IPS-20b (cell line): ENCODE data around the gene RAPGEF4.

Experiments used
- H3K27ac ChIP-seq: one replicate; pipeline ENCODE4 v1.5.1; 2013; ENCODE audit warnings: low read length
- H3K27me3 ChIP-seq: 2 replicates; pipeline ENCODE4 v1.6.1; 2013; ENCODE audit warnings: mild to moderate bottlenecking, low read length, inconsistent platforms; ENCODE audit not compliant: insufficient read depth
- H3K36me3 ChIP-seq: 2 replicates; pipeline ENCODE4 v1.6.1; 2013; ENCODE audit warnings: low read depth, mild to moderate bottlenecking, inconsistent platforms, low read length, moderate library complexity; ENCODE audit not compliant: insufficient read depth
- H3K4me1 ChIP-seq: 2 replicates; pipeline ENCODE4 v1.6.1; 2013; ENCODE audit warnings: mild to moderate bottlenecking, control low read depth, inconsistent platforms, low read length, moderate library complexity; ENCODE audit not compliant: insufficient read depth
- H3K4me3 ChIP-seq: 2 replicates; pipeline ENCODE4 v1.5.1; 2013; ENCODE audit warnings: mild to moderate bottlenecking, low read length, inconsistent platforms
- H3K9ac ChIP-seq: 2 replicates; pipeline ENCODE4 v1.6.1; 2013; ENCODE audit warnings: low read depth, mild to moderate bottlenecking, inconsistent platforms, low read length, moderate library complexity
- H3K9me3 ChIP-seq: 2 replicates; pipeline ENCODE4 v1.6.1; 2013; ENCODE audit warnings: mild to moderate bottlenecking, low read depth, low read length, inconsistent platforms; ENCODE audit not compliant: insufficient read depth

The RAPGEF4 gene

DNA sequence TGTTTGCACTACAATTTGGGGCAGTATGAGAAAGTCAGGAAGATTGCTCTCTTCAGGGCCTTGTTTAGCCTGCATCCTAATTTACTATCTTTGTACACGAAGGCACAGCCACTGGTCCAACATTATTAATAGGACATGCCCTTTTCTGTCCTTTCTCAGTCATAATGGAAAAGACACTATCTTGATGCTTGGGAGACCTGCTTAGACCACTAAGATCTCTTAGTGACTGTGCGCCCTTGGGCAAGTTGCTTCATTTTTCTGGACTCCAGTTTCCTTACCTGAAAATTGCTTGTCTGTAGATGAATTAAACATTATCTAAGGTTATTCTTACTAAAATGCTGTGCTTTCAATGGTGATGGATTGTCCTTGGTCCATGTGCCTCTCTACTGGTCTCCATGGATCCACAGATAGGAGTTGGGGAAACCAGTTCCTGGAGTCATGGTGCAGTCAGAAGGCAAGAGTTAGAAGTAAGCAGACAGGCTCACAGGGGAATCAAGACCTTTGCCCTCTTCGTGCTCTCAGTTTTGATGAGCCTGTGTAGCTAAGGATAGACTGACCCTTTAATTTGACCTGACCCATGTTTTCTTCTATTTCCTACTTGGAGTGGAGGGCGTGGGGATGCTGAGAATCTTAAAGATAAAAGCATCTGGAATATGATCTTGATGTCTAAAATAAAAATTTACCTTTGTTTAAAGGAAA lies 114.0 kb downstream of the RAPGEF4 start:
- H3K27me3 ChIP-seq = no peaks in the 10 kb centered on the region
- no peak overlapping the region for H3K9ac ChIP-seq
- H3K4me3 ChIP-seq = no peak overlapping the region
- peaks cover 3% of the 10 kb centered on the region; the same call in 1 of the 2 replicates for H3K9me3 ChIP-seq
- no peaks in the 10 kb centered on the region for H3K4me1 ChIP-seq
- H3K27ac ChIP-seq = no peak overlapping the region
- H3K36me3 ChIP-seq = no peaks in the 10 kb centered on the region

- H3K36me3 ChIP-seq = no peaks in the 10 kb centered on the region
- 0 out of 2 replicates have a peak, but pooled peaks cover 3% of the 10 kb centered on the region for H3K4me1 ChIP-seq
- H3K27me3 ChIP-seq = no peaks in the 10 kb centered on the region
- no peak overlapping the region for H3K9ac ChIP-seq
- no peak overlapping the region for H3K4me3 ChIP-seq
- peaks cover 3% of the 10 kb centered on the region; the same call in 1 of the 2 replicates for H3K9me3 ChIP-seq
- H3K27ac ChIP-seq = no peak overlapping the region
These were observed 119.9 kb downstream of the RAPGEF4 start for GRCh38 chr2:172855588-172855987.

- Histone ChIP-seq H3K27me3 (no peaks in the 10 kb centered on the region), H3K27ac (no peak overlapping the region), H3K36me3 (no peaks in the 10 kb centered on the region), H3K4me1 (0 out of 2 replicates have a peak, but pooled peaks cover 3% of the 10 kb centered on the region), H3K9ac (no peak overlapping the region), H3K9me3 (peaks cover 1% of the 10 kb centered on the region; the same call in 1 of the 2 replicates), H3K4me3 (no peak overlapping the region)
These were observed 121.0 kb downstream of the RAPGEF4 start for GRCh38 chr2:172856606-172857005.

DNA sequence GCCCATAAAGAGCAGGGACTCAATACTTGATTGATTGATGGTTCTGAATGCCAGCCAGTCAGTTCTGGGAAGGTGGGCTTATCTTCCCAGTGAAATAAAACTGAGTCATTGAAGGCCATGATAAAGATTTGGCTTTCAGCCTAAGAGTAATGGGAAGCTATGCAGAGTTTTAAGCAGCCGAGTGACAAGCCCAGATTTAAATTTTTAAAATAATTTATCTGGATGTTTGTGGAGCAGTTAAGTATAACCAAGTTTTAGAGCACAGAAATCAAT lies 122.8 kb downstream of the RAPGEF4 start:
- Histone ChIP-seq H3K9me3 (no peaks in the 10 kb centered on the region), H3K4me1 (0 out of 2 replicates have a peak, but pooled peaks cover 3% of the 10 kb centered on the region), H3K36me3 (no peaks in the 10 kb centered on the region), H3K4me3 (no peak overlapping the region), H3K27me3 (no peaks in the 10 kb centered on the region), H3K9ac (no peak overlapping the region), H3K27ac (no peak overlapping the region)

DNA sequence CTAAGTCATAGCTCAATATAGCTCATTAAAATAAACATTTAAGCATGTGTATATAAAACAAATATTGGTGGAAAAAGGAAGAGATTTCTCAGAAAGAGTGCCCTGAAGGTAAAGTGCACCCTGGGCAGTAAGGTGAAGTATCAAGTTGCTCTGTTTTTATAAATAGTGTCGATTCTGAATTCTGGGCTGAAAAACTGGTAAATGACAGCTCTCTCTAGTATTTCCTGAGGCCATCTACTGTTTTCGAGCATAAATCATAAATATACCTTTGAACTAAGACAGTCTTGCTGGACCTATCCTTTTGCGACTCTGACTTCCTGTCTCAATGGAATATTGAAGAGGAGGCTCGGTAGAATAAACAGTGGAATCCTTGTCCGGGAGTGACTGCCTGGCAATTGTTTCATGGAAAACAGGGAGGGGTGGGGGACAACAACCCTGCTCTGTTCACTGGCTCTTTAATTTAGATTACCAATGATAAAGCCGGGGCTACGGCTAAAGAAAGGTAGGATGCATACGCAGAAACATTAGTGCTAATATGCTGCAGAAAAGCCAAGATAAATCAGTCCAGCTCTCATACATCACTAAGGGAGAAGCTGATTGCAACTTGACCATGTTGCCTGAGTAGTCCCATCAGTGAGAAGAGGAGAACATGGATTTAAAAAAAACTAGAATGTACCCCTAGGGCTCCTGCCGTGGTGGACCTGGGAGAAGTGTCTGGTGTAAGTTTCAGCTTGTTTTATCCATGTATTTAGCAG lies 124.1 kb downstream of the RAPGEF4 start:
- Histone ChIP-seq H3K4me3 (no peak overlapping the region), H3K4me1 (0 out of 2 replicates have a peak, but pooled peaks cover 3% of the 10 kb centered on the region), H3K27me3 (no peaks in the 10 kb centered on the region)

GRCh38 chr2:172860336-172860707 lies 124.7 kb downstream of the RAPGEF4 start:
- H3K9me3 ChIP-seq = no peaks in the 10 kb centered on the region
- H3K27ac ChIP-seq = no peak overlapping the region
- H3K4me3 ChIP-seq = no peak overlapping the region
- H3K4me1 ChIP-seq = 0 out of 2 replicates have a peak, but pooled peaks cover 3% of the 10 kb centered on the region
- H3K36me3 ChIP-seq = no peaks in the 10 kb centered on the region
- H3K9ac ChIP-seq = no peak overlapping the region
- H3K27me3 ChIP-seq = no peaks in the 10 kb centered on the region

More for the DNA sequence above, 124.1 kb downstream of the RAPGEF4 start:
- Histone ChIP-seq H3K27ac (no peak overlapping the region), H3K36me3 (no peaks in the 10 kb centered on the region), H3K9ac (no peak overlapping the region), H3K9me3 (no peaks in the 10 kb centered on the region)

GRCh38 chr2:172861098-172861497 lies 125.5 kb downstream of the RAPGEF4 start:
- 0 out of 2 replicates have a peak, but pooled peaks cover 3% of the 10 kb centered on the region for H3K4me1 ChIP-seq
- H3K9me3 ChIP-seq = no peaks in the 10 kb centered on the region
- no peak overlapping the region for H3K4me3 ChIP-seq
- H3K27me3 ChIP-seq = no peaks in the 10 kb centered on the region
- H3K27ac ChIP-seq = no peak overlapping the region
- no peaks in the 10 kb centered on the region for H3K36me3 ChIP-seq
- no peak overlapping the region for H3K9ac ChIP-seq

DNA sequence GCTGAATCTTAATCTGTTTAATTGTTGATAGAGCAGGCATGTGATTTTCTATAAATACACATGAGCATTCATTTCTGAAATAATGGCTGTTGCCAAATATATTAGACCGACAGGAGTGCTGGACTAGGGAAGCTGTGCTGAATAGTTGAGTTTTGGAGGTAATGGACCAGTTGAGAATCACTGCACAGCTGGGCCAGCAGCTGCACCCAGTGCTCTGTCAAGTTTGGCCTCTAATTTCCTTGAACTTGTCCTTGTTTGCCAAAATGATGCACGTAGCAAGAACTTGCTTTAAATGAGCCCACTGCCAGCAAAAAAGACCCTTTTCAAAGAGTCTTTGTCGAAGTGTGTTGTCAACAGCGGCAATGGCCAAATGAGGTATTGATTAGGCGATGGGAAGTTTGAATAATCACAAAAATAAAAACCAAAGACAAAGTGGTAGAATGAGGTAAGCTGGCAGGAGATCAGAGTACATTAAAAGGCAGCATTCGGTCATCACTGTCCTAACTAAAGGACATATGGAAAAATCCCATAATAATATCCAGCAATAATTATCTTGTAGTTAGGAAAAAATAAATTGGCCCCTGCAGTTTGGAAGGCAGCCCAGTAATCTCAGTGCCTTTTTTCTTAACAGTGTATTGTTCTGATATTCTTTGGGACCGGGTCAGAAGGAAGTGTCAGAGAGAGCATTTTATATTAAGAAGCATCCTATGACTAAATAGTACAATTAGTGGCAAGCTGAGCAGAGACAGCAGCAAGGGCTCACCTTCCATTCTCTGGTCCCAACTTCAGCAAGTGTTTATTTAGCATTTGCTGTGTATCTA lies 126.2 kb downstream of the RAPGEF4 start:
- Histone ChIP-seq H3K9ac (no peak overlapping the region), H3K4me3 (no peak overlapping the region), H3K4me1 (0 out of 2 replicates have a peak, but pooled peaks cover 3% of the 10 kb centered on the region), H3K9me3 (no peaks in the 10 kb centered on the region), H3K36me3 (no peaks in the 10 kb centered on the region), H3K27me3 (no peaks in the 10 kb centered on the region), H3K27ac (no peak overlapping the region)

- Histone ChIP-seq H3K9ac (no peak overlapping the region), H3K4me3 (no peak overlapping the region), H3K27me3 (no peaks in the 10 kb centered on the region), H3K9me3 (no peaks in the 10 kb centered on the region), H3K4me1 (0 out of 2 replicates have a peak, but pooled peaks cover 3% of the 10 kb centered on the region), H3K27ac (no peak overlapping the region), H3K36me3 (no peaks in the 10 kb centered on the region)
These were observed 127.7 kb downstream of the RAPGEF4 start for GRCh38 chr2:172863341-172863740.

DNA sequence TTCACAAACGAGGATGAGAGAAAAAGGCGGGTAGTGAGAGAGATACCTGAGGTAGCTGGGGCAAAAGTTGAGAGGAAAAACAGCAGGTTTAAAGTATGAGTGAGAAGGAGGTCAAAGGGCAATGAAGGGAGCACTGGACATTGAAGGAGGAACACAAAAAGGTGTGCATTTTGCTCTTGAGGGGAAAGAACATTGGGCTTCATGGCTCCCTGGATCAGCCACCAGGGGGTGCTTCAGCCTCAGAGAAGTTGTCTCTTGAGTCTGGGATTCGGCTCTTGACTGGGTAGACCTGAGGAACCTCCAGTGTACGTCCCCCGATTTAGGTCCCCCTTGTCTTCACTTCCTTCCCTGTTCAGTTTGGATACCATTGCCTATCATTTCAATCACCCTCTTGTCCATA lies 128.5 kb downstream of the RAPGEF4 start:
- Histone ChIP-seq H3K4me1 (0 out of 2 replicates have a peak, but pooled peaks cover 3% of the 10 kb centered on the region), H3K36me3 (no peaks in the 10 kb centered on the region), H3K9ac (no peak overlapping the region), H3K4me3 (no peak overlapping the region), H3K27me3 (no peaks in the 10 kb centered on the region), H3K9me3 (no peaks in the 10 kb centered on the region), H3K27ac (no peak overlapping the region)

DNA sequence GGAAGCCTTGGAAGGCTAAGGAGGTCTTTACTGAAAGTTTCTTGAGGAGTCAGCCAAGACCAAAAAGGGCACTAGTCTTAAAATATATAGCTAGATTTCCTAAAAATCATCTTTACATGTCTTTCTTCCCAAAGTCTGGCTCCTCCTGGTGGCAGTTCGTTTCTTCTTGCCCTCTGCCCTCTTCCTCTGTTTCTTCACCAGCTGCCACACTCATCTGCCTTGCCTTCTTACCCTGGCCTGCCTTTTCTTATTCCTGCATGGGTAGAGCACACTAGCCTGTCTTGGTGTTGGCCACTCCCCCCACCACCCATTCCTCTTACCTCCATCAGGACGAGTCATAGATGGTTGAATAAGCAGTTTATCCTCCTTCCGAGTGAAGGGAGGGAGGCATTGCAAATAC lies 129.8 kb downstream of the RAPGEF4 start:
- Histone ChIP-seq H3K27ac (no peak overlapping the region), H3K4me1 (no peaks in the 10 kb centered on the region), H3K4me3 (no peak overlapping the region), H3K27me3 (no peaks in the 10 kb centered on the region), H3K9ac (no peak overlapping the region), H3K9me3 (no peaks in the 10 kb centered on the region), H3K36me3 (no peaks in the 10 kb centered on the region)
